Measurements from ENCODE around the gene ADAMTSL5.
"Not testable (repeated sequence)": the region's sequence is repeated elsewhere in the genome, so short reads cannot be mapped to it uniquely, and the experiment has no call there.

ADAMTSL5 gene

DNA sequence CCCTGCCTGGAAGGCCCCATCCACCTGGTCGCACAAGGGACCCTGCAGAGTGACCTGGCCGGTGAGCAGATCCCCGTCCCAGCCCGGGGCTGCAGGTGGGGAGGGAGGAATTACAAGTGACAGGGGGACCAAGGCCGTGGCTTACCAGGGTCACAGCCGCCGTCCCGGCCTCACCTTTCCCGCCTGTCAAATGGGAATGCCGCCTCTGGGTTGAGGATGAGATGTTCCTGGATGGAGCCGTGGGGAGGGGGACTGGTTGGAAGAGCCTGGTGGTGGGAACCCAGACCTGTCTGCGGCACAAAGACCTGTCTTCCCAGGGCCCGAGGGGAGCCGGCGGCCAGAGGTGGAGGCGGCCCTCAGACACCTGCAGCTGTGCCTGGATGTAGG lies 16.6 kb upstream of the ADAMTSL5 start:
- DNase-seq (ENCODE audit: low spot score): no peak

DNA sequence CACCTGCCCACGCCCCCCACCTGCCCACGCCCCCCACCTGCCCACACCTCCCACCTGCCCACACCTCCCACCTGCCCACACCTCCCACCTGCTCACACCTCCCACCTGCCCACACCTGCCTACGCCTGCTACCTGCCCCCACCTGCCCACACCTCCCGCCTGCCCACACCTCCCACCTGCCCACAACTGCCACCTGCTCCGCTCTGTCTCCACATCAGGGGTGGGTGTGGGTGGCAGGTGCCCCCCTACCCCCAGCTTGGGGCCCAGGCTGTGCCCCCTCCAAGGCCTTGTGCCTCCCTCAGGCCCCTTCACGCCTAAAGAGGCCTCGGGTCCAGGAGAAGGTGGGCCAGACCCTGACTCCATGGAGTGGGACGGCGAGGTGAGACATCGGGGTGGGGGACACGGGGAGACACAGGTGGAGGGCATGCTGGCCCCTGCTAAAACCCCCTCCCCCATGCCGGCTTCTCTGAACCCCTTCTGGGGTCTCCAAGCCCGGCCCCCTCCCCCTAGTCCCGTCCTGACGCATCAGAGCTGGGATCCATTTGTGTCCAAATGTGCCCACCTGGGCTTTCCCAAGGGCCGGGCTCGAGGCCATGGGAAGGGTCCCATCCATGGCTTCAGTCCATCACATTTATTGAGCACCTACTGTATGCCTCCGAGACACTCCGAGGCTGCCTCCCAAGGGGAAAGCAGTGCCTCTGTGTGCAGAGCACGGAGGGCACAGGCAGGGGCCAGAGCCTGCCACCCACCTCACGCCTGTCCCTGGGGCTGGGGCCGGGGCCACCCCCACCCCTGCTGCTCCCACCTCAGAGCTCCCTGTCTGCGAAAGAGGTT lies 16.0 kb upstream of the ADAMTSL5 start:
- DNase-seq (ENCODE audit: low spot score): no peak

DNA sequence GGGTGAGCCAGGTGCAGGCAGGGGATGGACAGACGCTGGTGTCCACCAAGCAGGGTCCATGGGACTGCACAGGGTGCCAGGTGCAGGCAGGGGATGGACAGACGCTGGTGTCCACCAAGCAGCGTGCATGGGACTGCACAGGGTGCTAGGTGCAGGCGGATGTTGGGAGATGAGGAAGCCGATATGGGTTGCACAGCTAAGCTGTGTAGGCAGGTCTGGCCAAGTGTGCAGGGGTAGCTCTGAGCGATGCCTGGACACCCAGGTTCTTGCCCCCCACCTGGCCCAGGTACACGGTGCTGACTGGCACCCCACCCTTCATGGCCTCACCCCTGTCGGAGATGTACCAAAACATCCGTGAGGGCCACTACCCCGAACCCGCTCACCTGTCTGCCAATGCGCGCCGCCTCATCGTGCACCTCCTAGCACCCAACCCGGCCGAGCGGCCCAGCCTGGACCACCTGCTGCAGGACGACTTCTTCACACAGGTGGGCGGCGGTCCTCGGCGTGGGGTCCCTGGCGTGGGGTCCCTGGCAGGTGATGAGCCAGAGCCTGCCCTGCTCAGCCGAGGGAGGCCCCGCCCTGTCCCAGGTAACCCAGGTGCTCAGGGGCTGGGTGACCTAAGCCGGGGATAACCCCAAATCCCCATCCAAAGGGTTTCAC lies 15.0 kb upstream of the ADAMTSL5 start:
- no peak for DNase-seq (ENCODE audit: low spot score)

DNA sequence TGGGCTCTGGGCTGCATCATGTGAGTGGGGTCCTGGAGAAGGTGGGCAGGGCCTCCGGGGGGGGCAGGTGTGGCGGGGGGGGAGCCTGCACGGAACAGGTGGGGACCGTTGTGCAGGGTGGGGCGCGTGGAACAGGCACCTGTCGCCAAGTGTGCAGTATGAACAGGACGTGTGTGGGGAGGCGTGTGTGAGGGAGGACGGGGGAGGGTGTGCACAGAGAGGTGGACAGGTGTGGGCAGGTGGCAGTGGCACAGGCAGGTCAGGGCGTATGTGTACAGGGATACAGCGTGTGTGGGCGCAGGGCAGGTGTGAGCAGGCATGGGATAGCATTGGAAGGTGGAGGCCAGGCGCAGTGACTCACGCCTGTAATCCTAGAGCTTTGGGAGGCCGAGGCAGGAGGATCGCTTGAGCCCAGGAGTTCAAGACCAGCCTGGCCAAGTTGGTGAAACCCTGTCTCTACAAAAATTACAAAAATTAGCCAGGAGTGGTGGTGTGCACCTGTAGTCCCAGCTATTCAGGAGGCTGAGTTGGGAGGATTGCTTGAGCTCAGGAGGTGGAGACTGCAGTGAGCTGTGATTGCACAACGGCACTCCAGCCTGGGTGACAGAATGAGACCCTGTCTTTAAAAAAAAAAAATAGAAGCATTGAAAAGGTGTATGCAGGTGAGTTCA lies 14.3 kb upstream of the ADAMTSL5 start:
- DNase-seq (ENCODE audit: low spot score): no peak

DNA sequence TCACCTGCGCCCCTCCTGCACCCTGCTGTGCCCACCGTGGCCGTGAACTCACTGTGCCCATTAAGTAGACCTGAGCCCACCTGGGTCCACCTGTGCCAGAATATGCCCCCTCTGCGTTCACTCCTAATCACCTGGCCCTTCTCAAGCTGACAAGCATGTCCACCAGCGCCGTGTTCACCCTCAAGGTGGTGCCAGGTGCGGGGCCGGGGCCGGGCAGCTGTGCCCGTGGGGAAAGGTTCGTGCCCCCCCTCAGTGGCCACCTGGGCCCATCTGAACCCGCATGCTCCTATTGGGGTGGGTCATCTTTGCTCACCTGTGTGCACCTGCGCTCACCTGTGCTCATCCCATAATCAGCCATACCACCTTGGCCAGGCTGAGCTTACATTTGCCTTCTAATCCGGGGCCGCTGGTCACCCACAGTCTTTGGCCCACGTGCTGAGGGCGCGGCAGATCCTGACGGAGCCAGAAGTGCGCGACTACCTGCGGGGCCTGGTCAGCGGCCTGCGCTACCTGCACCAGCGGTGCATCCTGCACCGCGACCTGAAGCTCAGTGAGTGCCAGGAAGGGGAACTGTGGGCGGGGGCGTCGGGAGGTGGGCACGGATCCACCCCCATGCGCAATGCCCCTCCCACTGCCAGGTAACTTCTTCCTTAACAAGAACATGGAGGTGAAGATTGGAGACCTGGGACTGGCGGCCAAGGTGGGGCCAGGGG lies 13.4 kb upstream of the ADAMTSL5 start:
- DNase-seq (ENCODE audit: low spot score): no peak

DNA sequence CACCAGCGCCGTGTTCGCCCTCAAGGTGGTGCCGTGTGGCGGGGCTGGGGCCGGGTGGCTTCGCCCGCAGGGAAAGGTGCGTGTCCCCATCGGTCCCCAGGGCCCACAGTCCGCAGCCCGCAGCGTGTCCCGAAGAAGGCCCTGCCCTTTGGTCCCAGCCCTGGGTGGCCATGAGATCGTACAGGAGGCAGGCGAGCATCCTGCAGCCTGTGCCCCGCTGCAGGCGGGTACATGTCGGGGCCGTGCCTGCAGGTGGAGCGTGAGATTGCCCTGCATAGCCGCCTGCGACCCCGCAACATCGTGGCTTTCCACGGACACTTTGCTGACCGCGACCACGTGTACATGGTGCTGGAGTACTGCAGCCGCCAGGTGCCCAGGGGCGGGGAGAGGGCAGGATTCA lies 12.5 kb upstream of the ADAMTSL5 start:
- no peak for DNase-seq (ENCODE audit: low spot score)

GRCh38 chr19:1524972-1525325 lies 12.1 kb upstream of the ADAMTSL5 start:
- DNase-seq (ENCODE audit: low spot score): no peak

GRCh38 chr19:1524287-1524971 lies 11.6 kb upstream of the ADAMTSL5 start:
- DNase-seq (ENCODE audit: low spot score): no peak

- no peak for DNase-seq (ENCODE audit: low spot score)
These were observed 10.8 kb upstream of the ADAMTSL5 start, which contains the start of gene PLK5 for GRCh38 chr19:1523412-1524286. PLK5 (plus strand) TSS chr19:1524077; CDS start chr19:1526997, 2,920 bp downstream.

DNA sequence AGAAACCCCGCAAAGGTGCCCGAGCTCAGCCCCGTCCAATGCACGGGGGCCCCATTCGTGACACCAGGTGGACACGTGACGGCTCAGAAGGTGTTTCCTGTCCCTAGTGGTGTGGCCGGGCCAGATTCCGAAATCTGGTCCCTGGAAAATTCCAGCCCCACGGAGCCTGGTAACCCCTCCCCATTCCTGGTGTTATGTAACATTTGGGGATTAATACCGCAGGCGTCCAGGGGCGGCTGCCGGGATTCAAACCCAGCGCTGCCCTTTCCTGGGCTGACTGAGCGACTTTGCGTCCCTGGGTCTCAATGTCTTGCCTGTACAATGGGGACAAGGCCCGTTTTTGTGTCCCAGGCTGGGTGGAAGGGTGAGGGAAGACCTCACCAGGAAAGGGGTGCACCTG lies 10.0 kb upstream of the ADAMTSL5 start:
- DNase-seq (ENCODE audit: low spot score): no peak

DNA sequence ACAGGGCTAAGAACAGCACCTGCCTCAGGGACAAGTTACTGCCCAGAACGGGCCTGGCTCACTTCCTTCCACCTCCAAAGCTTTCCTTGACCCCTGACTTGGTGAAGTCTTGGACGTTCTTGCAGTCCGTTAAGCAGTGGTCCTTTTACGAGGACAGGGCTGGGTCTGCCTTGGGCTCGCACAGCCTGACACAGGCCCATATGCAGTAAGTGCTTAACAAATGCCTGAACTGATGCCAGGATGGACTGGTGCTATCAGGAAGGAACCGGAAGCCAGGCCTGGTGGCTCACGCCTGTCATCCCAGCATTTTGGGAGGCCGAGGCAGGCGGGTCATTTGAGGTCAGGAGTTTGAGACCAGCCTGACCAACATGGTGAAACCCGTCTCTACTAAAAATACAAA lies 9.2 kb upstream of the ADAMTSL5 start:
- DNase-seq (ENCODE audit: low spot score): no peak

- DNase-seq (ENCODE audit: low spot score): no peak
These were observed 8.8 kb upstream of the ADAMTSL5 start for GRCh38 chr19:1521636-1522035.

GRCh38 chr19:1520203-1520780 lies 7.5 kb upstream of the ADAMTSL5 start:
- DNase-seq (ENCODE audit: low spot score): no peak

- not testable (repeated sequence) for DNase-seq (ENCODE audit: low spot score)
These were observed 7.0 kb upstream of the ADAMTSL5 start for GRCh38 chr19:1519802-1520201.

GRCh38 chr19:1518471-1518870 lies 5.7 kb upstream of the ADAMTSL5 start:
- no peak for DNase-seq (ENCODE audit: low spot score)

DNA sequence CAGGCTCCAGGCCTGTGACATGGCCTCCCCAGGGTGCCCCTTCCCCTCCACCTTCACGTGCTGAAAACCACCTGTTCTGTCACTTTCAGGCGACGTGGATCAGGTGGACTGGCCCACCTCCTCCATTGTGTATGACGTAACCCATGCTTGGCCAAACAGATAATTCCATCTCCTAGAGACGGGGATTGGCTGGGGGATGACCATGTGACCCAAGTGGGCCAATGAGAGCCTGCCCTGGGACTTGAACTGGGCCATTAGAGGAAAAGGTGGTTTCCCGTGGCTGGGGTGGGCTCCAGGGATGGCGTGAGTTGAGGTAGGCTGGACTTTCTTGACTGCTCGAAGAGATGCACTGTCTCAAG lies 3.6 kb upstream of the ADAMTSL5 start:
- DNase-seq (ENCODE audit: low spot score): no peak

GRCh38 chr19:1514986-1515721 lies 2.3 kb upstream of the ADAMTSL5 start:
- no peak for DNase-seq (ENCODE audit: low spot score)

DNA sequence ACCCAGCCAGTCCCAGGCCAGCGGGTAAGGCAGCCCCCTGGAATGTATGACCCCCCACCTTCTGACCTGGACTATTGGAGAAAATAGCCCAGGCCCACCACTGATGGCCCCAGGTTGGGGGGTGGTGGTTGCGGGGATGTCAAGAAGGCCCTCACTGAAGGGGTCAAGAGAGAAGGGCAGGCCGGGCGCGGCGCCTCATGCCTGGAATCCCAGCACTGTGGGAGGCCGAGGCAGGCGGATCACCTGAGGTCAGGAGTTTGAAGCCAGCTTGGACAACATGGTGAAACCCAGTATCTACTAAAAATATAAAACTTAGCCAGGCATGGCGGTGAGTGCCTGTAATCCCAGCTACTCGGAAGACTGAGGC lies 1.5 kb upstream of the ADAMTSL5 start:
- DNase-seq (ENCODE audit: low spot score): no peak

GRCh38 chr19:1513499-1514294 lies 878 bp upstream of the ADAMTSL5 start:
- DNase-seq (ENCODE audit: low spot score): peak; percentile 64

Measured in germinal center (tissue), 1 donor.